ENCODE measurements around the gene PTPRG.

- no peak for TF ChIP-seq CTCF (IDR thresholded peaks at IDR 0.05)
- no peak for TF ChIP-seq POLR2A (IDR thresholded peaks at IDR 0.05)
Measured at GRCh38 chr3:62052331-62052730, 491.0 kb downstream of the PTPRG start.

Measured in body of pancreas (tissue), 4 donors.